ENCODE measurements around the gene EVL.
A peak's percentile ranks its signal among the peaks of the same experiment; 100 is the strongest.

Gene EVL

GRCh38 chr14:100034961-100035500 is 30.2 kb upstream of the EVL start:
- no peak for ATAC-seq
- TF ChIP-seq ZC3H10 (CRISPR knock-in tag; IDR thresholded peaks at IDR 0.05): no peak
- no peak for TF ChIP-seq ZFP30 (CRISPR knock-in tag; IDR thresholded peaks at IDR 0.05)
- TF ChIP-seq ISL1 (CRISPR knock-in tag; IDR thresholded peaks at IDR 0.05): peak; percentile 37; the same call in 1 of the 2 replicates
- TF ChIP-seq ZNF70 (CRISPR knock-in tag; IDR thresholded peaks at IDR 0.05): no peak
- no peak for TF ChIP-seq TCF4 (CRISPR knock-in tag; IDR thresholded peaks at IDR 0.05; ENCODE audit: borderline replicate concordance)
- TF ChIP-seq CREB5 (CRISPR knock-in tag; IDR thresholded peaks at IDR 0.05; ENCODE audit: low read depth): no peak

- TF ChIP-seq GLIS3 (CRISPR knock-in tag; IDR thresholded peaks at IDR 0.05): no peak
- no peak for TF ChIP-seq SNAI2 (CRISPR knock-in tag; IDR thresholded peaks at IDR 0.05)
- TF ChIP-seq BACH2 (CRISPR knock-in tag; IDR thresholded peaks at IDR 0.05; ENCODE audit: borderline replicate concordance): no peak
- TF ChIP-seq PPARA (CRISPR knock-in tag; IDR thresholded peaks at IDR 0.05; ENCODE audit: borderline replicate concordance): no peak
- no peak for TF ChIP-seq CREB5 (CRISPR knock-in tag; IDR thresholded peaks at IDR 0.05; ENCODE audit: low read depth)
- TF ChIP-seq POU6F1 (CRISPR knock-in tag; IDR thresholded peaks at IDR 0.05; ENCODE audit: borderline replicate concordance, low read depth): no peak
- no peak for TF ChIP-seq TOX (CRISPR knock-in tag; IDR thresholded peaks at IDR 0.05; ENCODE audit: borderline replicate concordance)
- no peak for TF ChIP-seq ZC3H10 (CRISPR knock-in tag; IDR thresholded peaks at IDR 0.05)
- no peak for TF ChIP-seq ESRRG (CRISPR knock-in tag; IDR thresholded peaks at IDR 0.05)
- no peak for TF ChIP-seq ZFP3 (CRISPR knock-in tag; IDR thresholded peaks at IDR 0.05)
- TF ChIP-seq PATZ1 (CRISPR knock-in tag; IDR thresholded peaks at IDR 0.05; ENCODE audit: borderline replicate concordance): no peak
- no peak for TF ChIP-seq ZFP30 (CRISPR knock-in tag; IDR thresholded peaks at IDR 0.05)
- no peak for TF ChIP-seq ZNF70 (CRISPR knock-in tag; IDR thresholded peaks at IDR 0.05)
- no peak for ATAC-seq
These were observed 29.5 kb upstream of the EVL start for GRCh38 chr14:100035700-100036099.

GRCh38 chr14:100037353-100037752 is 27.9 kb upstream of the EVL start:
- TF ChIP-seq ZNF565 (CRISPR knock-in tag; conservative IDR thresholded peaks at IDR 0.05; ENCODE audit: low read depth): no peak
- TF ChIP-seq POU6F1 (CRISPR knock-in tag; IDR thresholded peaks at IDR 0.05; ENCODE audit: borderline replicate concordance, low read depth): no peak
- no peak for TF ChIP-seq ZNF70 (CRISPR knock-in tag; IDR thresholded peaks at IDR 0.05)
- no peak for TF ChIP-seq OSR1 (CRISPR knock-in tag; IDR thresholded peaks at IDR 0.05)
- no peak for TF ChIP-seq ISL1 (CRISPR knock-in tag; IDR thresholded peaks at IDR 0.05)
- TF ChIP-seq ESRRG (CRISPR knock-in tag; IDR thresholded peaks at IDR 0.05): no peak
- TF ChIP-seq CREB5 (CRISPR knock-in tag; IDR thresholded peaks at IDR 0.05; ENCODE audit: low read depth): no peak
- no peak for TF ChIP-seq PATZ1 (CRISPR knock-in tag; IDR thresholded peaks at IDR 0.05; ENCODE audit: borderline replicate concordance)
- TF ChIP-seq CSRNP3 (CRISPR knock-in tag; IDR thresholded peaks at IDR 0.05): no peak
- no peak for TF ChIP-seq CSDC2 (CRISPR knock-in tag; IDR thresholded peaks at IDR 0.05)
- no peak for TF ChIP-seq ZFP30 (CRISPR knock-in tag; IDR thresholded peaks at IDR 0.05)
- peak; percentile 70 for ATAC-seq

Measured in SK-N-SH treated with all-trans-retinoic acid at 6 μM for 48 hours (cell line).